ENCODE results near the gene SCFD1.

SCFD1 gene

GRCh38 chr14:30585204-30585603 is 36.9 kb upstream of the SCFD1 start:
- no peak overlapping the region for H2AFZ ChIP-seq (ENCODE audit: low read depth, low read length)
- H3K9ac ChIP-seq (ENCODE audit: low read depth, low read length), result no peak overlapping the region
- H3K27ac ChIP-seq (ENCODE audit: low read length), result no peak overlapping the region
- no peaks in the 10 kb centered on the region for H3K27me3 ChIP-seq (ENCODE audit: insufficient read depth, low read length, poor library complexity)
- no peak for TF ChIP-seq CTCF (IDR thresholded peaks at IDR 0.05; ENCODE audit: borderline replicate concordance, extremely low read depth, low read length, poor library complexity, severe bottlenecking)
- TF ChIP-seq EZH2 (IDR thresholded peaks at IDR 0.05; ENCODE audit: borderline replicate concordance, low read depth, low read length, severe bottlenecking), result no peak
- no peak overlapping the region for H3K4me3 ChIP-seq (ENCODE audit: low read depth in 1 of 2, low read length in 2 of 2)
- peaks cover 9% of the 10 kb centered on the region for H3K9me3 ChIP-seq (ENCODE audit: insufficient read depth, low read length, severe bottlenecking)
- peaks cover 11% of the 10 kb centered on the region; the same call in 1 of the 2 replicates for H4K20me1 ChIP-seq (ENCODE audit: insufficient read depth, low read length)
- no peaks in the 10 kb centered on the region for H3K4me1 ChIP-seq (ENCODE audit: insufficient read depth, low read length)
- ATAC-seq (ENCODE audit: insufficient read depth, low read depth) (no peak), DNase-seq (no peak)
- peaks cover 92% of the 10 kb centered on the region for H3K79me2 ChIP-seq (ENCODE audit: insufficient read depth, low read length)
- H3K36me3 ChIP-seq (ENCODE audit: insufficient read depth, low read length), result peaks cover 67% of the 10 kb centered on the region
- H3K4me2 ChIP-seq (ENCODE audit: insufficient read depth, low read length), result no peak overlapping the region

GRCh38 chr14:30587141-30587540 is 35.0 kb upstream of the SCFD1 start:
- Histone ChIP-seq H3K9ac (ENCODE audit: low read depth, low read length) (no peak overlapping the region), H3K27me3 (ENCODE audit: insufficient read depth, low read length, poor library complexity) (no peaks in the 10 kb centered on the region), H3K36me3 (ENCODE audit: insufficient read depth, low read length) (peaks cover 77% of the 10 kb centered on the region), H3K27ac (ENCODE audit: low read length) (no peak overlapping the region), H4K20me1 (ENCODE audit: insufficient read depth, low read length) (peaks cover 9% of the 10 kb centered on the region; the same call in 1 of the 2 replicates), H2AFZ (ENCODE audit: low read depth, low read length) (no peak overlapping the region), H3K4me1 (ENCODE audit: insufficient read depth, low read length) (no peaks in the 10 kb centered on the region), H3K4me2 (ENCODE audit: insufficient read depth, low read length) (no peak overlapping the region), H3K9me3 (ENCODE audit: insufficient read depth, low read length, severe bottlenecking) (peaks cover 9% of the 10 kb centered on the region), H3K79me2 (ENCODE audit: insufficient read depth, low read length) (peaks cover 79% of the 10 kb centered on the region), H3K4me3 (ENCODE audit: low read depth in 1 of 2, low read length in 2 of 2) (no peak overlapping the region)
- ATAC-seq (ENCODE audit: insufficient read depth, low read depth) (no peak), DNase-seq (no peak)
- TF ChIP-seq CTCF (IDR thresholded peaks at IDR 0.05; ENCODE audit: borderline replicate concordance, extremely low read depth, low read length, poor library complexity, severe bottlenecking) (no peak), EZH2 (IDR thresholded peaks at IDR 0.05; ENCODE audit: borderline replicate concordance, low read depth, low read length, severe bottlenecking) (no peak)

- H2AFZ ChIP-seq (ENCODE audit: low read depth, low read length), result no peak overlapping the region
- H3K9ac ChIP-seq (ENCODE audit: low read depth, low read length), result no peak overlapping the region
- H3K4me3 ChIP-seq (ENCODE audit: low read depth in 1 of 2, low read length in 2 of 2), result no peak overlapping the region
- no peak overlapping the region for H3K27ac ChIP-seq (ENCODE audit: low read length)
- H3K79me2 ChIP-seq (ENCODE audit: insufficient read depth, low read length), result peaks cover 62% of the 10 kb centered on the region
- DNase-seq (no peak), ATAC-seq (ENCODE audit: insufficient read depth, low read depth) (no peak)
- no peaks in the 10 kb centered on the region for H3K27me3 ChIP-seq (ENCODE audit: insufficient read depth, low read length, poor library complexity)
- H3K9me3 ChIP-seq (ENCODE audit: insufficient read depth, low read length, severe bottlenecking), result peaks cover 8% of the 10 kb centered on the region
- H4K20me1 ChIP-seq (ENCODE audit: insufficient read depth, low read length), result peaks cover 9% of the 10 kb centered on the region; the same call in 1 of the 2 replicates
- TF ChIP-seq CTCF (IDR thresholded peaks at IDR 0.05; ENCODE audit: borderline replicate concordance, extremely low read depth, low read length, poor library complexity, severe bottlenecking) (no peak), EZH2 (IDR thresholded peaks at IDR 0.05; ENCODE audit: borderline replicate concordance, low read depth, low read length, severe bottlenecking) (no peak)
- peaks cover 73% of the 10 kb centered on the region for H3K36me3 ChIP-seq (ENCODE audit: insufficient read depth, low read length)
- H3K4me1 ChIP-seq (ENCODE audit: insufficient read depth, low read length), result no peaks in the 10 kb centered on the region
- no peak overlapping the region for H3K4me2 ChIP-seq (ENCODE audit: insufficient read depth, low read length)
Measured at GRCh38 chr14:30588873-30589272, 33.2 kb upstream of the SCFD1 start.

DNA sequence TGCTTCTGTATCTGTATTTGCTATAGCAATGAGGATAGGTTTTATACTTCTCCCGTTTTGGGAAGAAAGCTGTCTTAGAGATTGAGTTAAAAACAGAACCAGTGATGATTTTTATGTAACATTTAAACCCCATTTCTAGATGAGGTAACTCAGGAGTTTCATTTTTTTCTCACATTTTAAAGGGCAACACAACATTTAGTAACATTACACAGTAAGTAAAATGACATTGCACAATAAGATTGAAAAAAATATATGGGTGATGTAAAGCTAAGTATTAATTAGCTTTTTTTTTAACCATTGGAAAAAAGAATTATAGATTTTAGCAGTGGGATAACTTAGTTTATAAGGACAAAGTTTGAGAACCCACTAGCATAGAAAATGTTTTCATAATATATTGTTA is 25.2 kb upstream of the SCFD1 start:
- H3K4me3 ChIP-seq (ENCODE audit: low read depth in 1 of 2, low read length in 2 of 2), result no peak overlapping the region
- no peak for TF ChIP-seq EZH2 (IDR thresholded peaks at IDR 0.05; ENCODE audit: borderline replicate concordance, low read depth, low read length, severe bottlenecking)
- no peak for TF ChIP-seq CTCF (IDR thresholded peaks at IDR 0.05; ENCODE audit: borderline replicate concordance, extremely low read depth, low read length, poor library complexity, severe bottlenecking)
- no peak overlapping the region for H3K9ac ChIP-seq (ENCODE audit: low read depth, low read length)
- H3K4me2 ChIP-seq (ENCODE audit: insufficient read depth, low read length), result no peak overlapping the region
- peaks cover 66% of the 10 kb centered on the region for H3K36me3 ChIP-seq (ENCODE audit: insufficient read depth, low read length)
- H3K9me3 ChIP-seq (ENCODE audit: insufficient read depth, low read length, severe bottlenecking), result no peaks in the 10 kb centered on the region
- H2AFZ ChIP-seq (ENCODE audit: low read depth, low read length), result no peak overlapping the region
- no peak for DNase-seq
- no peak overlapping the region for H3K27ac ChIP-seq (ENCODE audit: low read length)
- no peak for ATAC-seq (ENCODE audit: insufficient read depth, low read depth)
- H3K27me3 ChIP-seq (ENCODE audit: insufficient read depth, low read length, poor library complexity), result no peaks in the 10 kb centered on the region
- H3K4me1 ChIP-seq (ENCODE audit: insufficient read depth, low read length), result no peaks in the 10 kb centered on the region
- H3K79me2 ChIP-seq (ENCODE audit: insufficient read depth, low read length), result no peaks in the 10 kb centered on the region
- no peaks in the 10 kb centered on the region for H4K20me1 ChIP-seq (ENCODE audit: insufficient read depth, low read length)

Measured in DND-41 (cell line).